Activated CD4-positive, alpha-beta T cell treated with anti-CD3 and anti-CD28 coated beads for 48 hours (primary cell): ENCODE results near the gene MBNL2.
"Not testable (repeated sequence)": the region's sequence is repeated elsewhere in the genome, so short reads cannot be mapped to it uniquely, and the experiment has no call there.

ENCODE experiments used
- DNase-seq: peaks from one replicate; pipeline ENCODE4 v3.0.0-alpha.2; 2020

Gene MBNL2

DNA sequence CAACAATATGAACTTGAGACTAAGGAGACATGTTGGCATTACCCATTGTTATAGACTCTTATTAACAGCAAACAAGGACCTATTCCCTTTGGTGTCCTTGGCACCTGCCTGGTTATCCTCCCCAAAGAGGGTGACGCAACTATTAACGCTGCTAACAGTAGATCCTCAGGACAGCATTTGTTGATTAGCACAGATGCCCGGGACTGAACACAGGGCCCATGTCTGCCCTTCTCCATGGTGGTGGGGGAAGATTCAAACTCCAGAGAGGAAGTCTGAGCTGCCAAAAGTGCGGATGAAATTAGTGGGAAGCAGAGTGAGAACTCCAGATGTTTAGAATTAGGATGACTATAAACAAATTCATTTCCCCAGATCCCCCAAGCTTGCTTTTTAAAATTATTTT is 110.6 kb downstream of the MBNL2 start:
- DNase-seq: no peak

DNA sequence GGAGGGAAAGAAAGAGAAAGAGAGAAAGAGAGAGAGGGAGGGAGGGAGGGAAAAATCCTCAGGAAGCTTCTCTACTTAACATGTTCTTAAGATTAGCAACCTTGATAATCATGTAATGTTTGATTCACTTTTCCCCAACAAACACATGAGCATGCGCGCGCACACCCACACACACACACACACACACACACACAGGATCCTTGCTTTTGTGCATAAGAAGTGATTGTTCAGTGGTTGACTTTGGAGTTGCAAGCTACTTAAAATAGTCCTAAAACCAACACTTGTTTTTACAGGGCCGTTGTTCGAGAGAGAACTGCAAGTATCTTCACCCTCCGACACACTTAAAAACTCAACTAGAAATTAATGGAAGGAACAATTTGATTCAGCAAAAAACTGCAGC is 111.8 kb downstream of the MBNL2 start:
- no peak for DNase-seq

GRCh38 chr13:97334690-97335089 is 112.6 kb downstream of the MBNL2 start:
- no peak for DNase-seq

DNA sequence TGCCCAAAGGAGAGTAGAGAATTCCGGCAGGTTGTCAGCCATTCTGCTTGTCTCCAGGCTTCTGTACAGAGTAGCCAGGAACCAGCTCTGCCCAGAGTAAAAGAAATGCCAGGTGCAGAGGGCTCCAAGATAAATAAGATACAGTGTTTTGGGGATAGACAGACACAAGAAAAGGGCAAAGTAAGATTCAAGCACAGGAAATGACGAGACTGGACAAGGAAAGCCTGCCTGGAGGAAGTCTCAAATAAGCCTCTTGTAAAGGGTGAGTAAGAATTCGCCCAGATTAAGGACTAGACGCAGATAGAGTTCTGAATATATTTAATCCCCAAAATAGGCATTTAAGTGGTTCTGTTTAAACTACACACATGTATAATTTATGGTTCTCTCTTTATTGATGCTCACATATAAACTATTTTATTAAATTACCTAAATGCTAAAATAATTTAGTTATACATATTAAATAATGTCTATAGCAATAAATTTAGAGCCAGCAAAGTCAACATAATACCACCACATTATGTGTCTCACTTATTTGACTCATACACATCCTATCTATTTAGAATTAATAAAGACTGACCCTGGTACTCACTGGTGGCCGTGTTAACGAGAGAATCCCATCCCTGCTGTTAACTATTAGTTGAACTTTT is 113.5 kb downstream of the MBNL2 start:
- no peak for DNase-seq

DNA sequence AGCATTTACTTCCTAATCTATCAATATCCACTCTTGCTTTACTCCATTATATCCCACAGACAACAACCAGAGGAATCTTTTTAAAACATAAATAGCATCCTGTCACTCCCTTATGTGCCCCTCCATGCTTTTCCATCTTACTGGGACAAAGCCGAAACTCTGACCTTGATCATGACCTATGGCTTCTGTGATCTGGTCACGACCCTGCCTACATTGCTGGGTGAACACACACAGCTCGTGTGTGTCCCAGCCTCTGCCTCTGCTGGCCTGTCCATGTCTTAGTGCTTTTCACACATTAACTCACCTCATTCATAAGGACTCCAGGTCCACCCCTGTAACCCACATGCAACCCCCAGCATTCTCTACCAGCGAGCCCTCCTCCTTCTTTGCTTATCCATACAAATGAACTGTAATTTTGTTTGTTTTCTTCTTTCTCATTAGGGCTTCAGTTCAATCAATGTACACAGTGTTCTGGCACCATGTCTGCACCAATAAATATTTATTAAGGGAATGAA is 115.9 kb downstream of the MBNL2 start:
- DNase-seq: no peak

- DNase-seq: no peak
Observed at GRCh38 chr13:97338571-97338970, 116.4 kb downstream of the MBNL2 start.

- no peak for DNase-seq
Observed at GRCh38 chr13:97339019-97339987, 117.2 kb downstream of the MBNL2 start.

GRCh38 chr13:97339988-97340749 is 118.0 kb downstream of the MBNL2 start:
- DNase-seq: no peak

DNA sequence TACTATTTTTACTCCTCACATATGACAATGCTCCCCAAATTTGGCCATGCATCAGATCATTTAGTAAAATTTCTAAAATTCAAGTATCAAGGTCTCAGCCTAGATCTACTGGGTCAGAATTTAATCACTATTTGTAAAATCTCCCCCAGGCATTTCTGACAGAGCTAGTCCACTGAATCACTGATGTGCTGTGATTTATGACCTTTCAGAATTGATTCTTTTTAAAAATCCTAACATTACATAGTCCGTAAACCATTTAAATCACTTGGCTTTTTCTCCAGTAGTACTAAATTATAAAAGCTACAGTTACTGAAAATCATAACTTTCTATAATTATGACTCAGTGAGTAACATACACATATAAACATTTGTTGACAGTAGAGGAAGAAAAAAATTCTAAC is 119.0 kb downstream of the MBNL2 start:
- DNase-seq: no peak

DNA sequence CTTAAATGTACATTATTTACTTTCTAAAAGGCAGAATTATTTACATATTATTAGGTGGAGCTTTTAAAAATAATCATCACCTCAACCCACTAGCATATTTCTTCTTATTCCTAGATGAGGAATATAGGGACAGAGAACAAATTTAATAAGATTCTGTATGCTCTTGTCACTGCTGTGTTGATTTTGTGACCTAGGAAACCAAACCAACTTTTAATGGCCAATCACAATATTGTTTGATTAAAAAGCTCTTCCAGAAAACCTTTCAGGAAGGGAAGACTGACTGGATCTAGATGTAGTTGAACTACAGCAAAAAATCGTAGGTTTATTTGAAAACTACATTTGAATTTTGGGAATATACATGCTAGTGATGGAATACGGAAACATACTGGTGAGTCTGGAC is 120.0 kb downstream of the MBNL2 start:
- DNase-seq: no peak

DNA sequence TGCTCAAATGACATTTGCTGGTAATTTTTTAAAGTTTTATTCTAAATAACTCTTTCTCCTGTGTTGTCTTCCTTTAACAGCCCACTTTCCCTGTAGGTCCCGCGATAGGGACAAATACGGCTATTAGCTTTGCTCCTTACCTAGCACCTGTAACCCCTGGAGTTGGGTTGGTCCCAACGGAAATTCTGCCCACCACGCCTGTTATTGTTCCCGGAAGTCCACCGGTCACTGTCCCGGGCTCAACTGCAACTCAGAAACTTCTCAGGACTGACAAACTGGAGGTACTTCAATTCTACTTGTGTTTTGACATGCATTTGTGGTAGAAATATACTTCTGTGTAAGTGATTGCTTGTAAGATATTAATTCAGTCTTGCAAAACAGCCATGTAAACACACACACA is 120.8 kb downstream of the MBNL2 start:
- DNase-seq: no peak

- DNase-seq: peak; percentile 67
Observed at GRCh38 chr13:97344265-97345175, 122.4 kb downstream of the MBNL2 start.

DNA sequence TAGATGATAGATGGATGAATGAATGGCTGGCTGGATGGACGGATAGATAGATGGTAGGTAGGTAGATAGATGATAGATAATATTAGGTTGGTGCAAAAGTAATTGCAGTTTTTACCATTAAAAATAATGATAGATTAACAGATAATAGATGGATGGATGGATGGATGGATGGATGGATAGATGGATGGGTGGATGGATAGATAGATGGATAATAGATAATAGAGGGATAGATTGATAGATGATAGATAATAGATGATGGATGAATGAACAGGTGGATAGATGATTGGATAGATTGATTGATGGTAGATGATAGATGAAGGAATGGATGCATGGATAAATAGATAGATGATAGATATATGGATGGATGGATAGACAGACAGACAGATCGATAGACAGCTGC is 124.0 kb downstream of the MBNL2 start:
- DNase-seq: no peak

- no peak for DNase-seq
Observed at GRCh38 chr13:97346561-97347254, 124.6 kb downstream of the MBNL2 start.

- DNase-seq: no peak
Observed at GRCh38 chr13:97347255-97347932, 125.3 kb downstream of the MBNL2 start.

GRCh38 chr13:97348569-97349100 is 126.5 kb downstream of the MBNL2 start:
- DNase-seq: no peak

GRCh38 chr13:97352012-97352411 is 129.9 kb downstream of the MBNL2 start:
- not testable (repeated sequence) for DNase-seq

- DNase-seq: no peak
Observed at GRCh38 chr13:97352815-97353214, 130.7 kb downstream of the MBNL2 start.

DNA sequence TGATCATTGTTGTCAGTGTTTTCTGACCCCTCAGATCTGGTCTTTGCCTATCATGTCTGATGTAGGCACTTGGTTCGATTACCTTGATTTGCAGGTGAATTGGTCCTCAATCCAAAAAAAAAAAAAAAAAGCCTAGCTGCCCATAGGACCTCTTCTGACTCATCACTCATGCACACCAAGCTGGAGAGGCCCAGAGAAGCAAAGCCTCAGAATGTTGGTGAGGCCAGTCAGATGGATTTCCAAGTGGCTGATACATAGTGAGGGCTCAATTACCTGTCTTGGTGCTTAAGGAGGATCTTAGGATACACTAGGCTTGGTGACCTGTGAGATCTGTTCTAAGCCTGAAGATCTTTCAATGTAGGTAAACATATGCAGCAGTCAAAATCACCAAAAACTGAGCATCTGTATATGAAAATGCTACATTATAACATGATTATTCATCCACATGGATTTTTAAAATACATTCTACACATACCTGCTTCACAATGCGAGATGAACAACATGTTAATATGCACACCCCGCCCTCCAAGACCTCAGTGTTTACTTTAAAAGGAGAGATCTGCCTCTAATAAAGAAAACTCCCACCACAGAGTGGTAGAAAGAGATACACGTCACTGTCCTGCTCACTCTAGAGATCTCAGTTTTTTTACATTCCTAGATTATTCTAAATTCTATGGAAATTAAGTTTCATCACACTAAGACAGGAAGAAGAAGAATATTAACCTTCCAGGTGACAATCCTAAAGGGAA is 132.0 kb downstream of the MBNL2 start:
- no peak for DNase-seq

GRCh38 chr13:97354808-97355207 is 132.7 kb downstream of the MBNL2 start:
- no peak for DNase-seq
